Upper lobe of left lung (tissue), 6 donors: ENCODE results near the gene RCSD1. TPM values are rescaled to one million over a fixed set of nuclear protein-coding genes. Genes with fewer than 3 reads are reported as not detected.

Source experiments
- ATAC-seq, 2 donors: fragments of 200-7000 bp; cut with Tn5 transposase; one replicate each; pipeline ENCODE4 v1.9.1; 2022; ENCODE audit warnings: mild to moderate bottlenecking in 2 of 2, moderate library complexity in 2 of 2; ENCODE audit not compliant: low FRiP score in 2 of 2
- DNase-seq, 2 donors: peaks; one replicate each; pipeline ENCODE4 v3.0.0-alpha.2; 2019 to 2020
- H3K27ac ChIP-seq, 4 donors: fragments of 200-600 bp; sonication (generic); one replicate each; pipeline ENCODE4 v1.5.1; 2016 to 2019
- H3K27me3 ChIP-seq, 4 donors: fragments of 200-600 bp; sonication (generic); one replicate each; pipeline ENCODE4 v1.5.1; 2017 to 2019
- H3K36me3 ChIP-seq, 4 donors: fragments of 200-600 bp; sonication (generic); one replicate each; pipeline ENCODE4 v1.5.1; 2016 to 2019
- H3K4me1 ChIP-seq, 4 donors: fragments of 200-600 bp; sonication (generic); one replicate each; pipeline ENCODE4 v1.5.1; 2018 to 2019
- H3K4me3 ChIP-seq, 4 donors: fragments of 200-600 bp; sonication (generic); one replicate each; pipeline ENCODE4 v1.5.1; 2017 to 2019; ENCODE audit warnings: mild to moderate bottlenecking in 2 of 4, moderate library complexity in 1 of 4
- H3K9me3 ChIP-seq, 4 donors: fragments of 200-600 bp; sonication (generic); one replicate each; pipeline ENCODE4 v1.5.1; 2018 to 2019
- EP300 ChIP-seq, 4 donors: sonication (generic); formaldehyde crosslinking; IDR thresholded peaks; one replicate each; pipeline ENCODE4 v1.5.1; 2017; ENCODE audit warnings: antibody characterized with exemption in 4 of 4, control low read depth in 2 of 4
- POLR2A ChIP-seq, 4 donors: fragments of 450-650 bp; IDR thresholded peaks; one replicate each; pipeline ENCODE4 v1.5.1; 2016 to 2017; ENCODE audit warnings: antibody characterized with exemption in 4 of 4, mild to moderate bottlenecking in 2 of 4
- POLR2AphosphoS5 ChIP-seq, 2 donors: sonication (generic); formaldehyde crosslinking; IDR thresholded peaks; one replicate each; pipeline ENCODE4 v1.5.1; 2017; ENCODE audit warnings: antibody characterized with exemption in 2 of 2
- WGBS, 2 donors: methylation state at CpG; one replicate each; pipeline ENCODE4 v1.1.5; 2017 to 2018; 5-methylcytosine and 5-hydroxymethylcytosine counted together
- total RNA-seq, 6 donors: library from RNA; depleted of rRNA in 4 of 6; stranded (reverse); fragments of >200 nt in 4 of 6; gene quantifications; one replicate each; pipeline versions ENCODE4 v1.1.0 to v1.2.1, GENCODE V29; 2016 to 2021
- TF ChIP-seq, protein P1 (sequence below), 6 experiments: fragments of 450-650 bp in 4 of 6; fragments of 200-600 bp in 2 of 6; sonication (generic) in 2 of 6; IDR thresholded peaks; one replicate each; pipeline ENCODE4 v1.5.1; 2016 to 2019; ENCODE audit warnings: antibody characterized with exemption in 6 of 6
- donor health status: DM: no; HTN: no; CAD: no; lungs with moderate emphysema.
- donor health status: DM: no; HTN: yes; CAD: no; lungs with severe emphysema.

The RCSD1 gene
- total RNA-seq, 6 donors from 2014 or later = 10.7 to 27.2 (median 18.1) TPM

DNA sequence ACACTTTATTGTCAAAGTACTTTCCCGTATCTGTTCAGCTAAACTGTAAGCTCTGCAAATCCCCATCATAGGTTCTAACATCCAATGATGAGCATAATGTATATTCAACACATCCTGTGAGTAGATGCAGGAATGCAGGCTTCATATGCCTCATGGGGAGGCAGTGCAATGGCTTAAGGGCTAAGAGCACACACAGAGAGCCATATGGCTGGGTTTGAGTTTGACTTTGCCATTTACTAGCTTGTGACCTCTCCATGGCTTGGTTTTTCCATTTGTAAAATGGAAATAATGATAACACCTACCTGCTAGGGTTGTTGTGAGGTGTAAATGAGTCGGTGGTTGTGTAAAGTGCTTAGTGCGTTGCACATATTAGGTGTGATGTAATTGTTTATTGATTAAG lies 13.4 kb downstream of the RCSD1 start:
- H3K9me3 ChIP-seq = no peaks in the 10 kb centered on the region
- no peak for TF ChIP-seq EP300 (IDR thresholded peaks at IDR 0.05)
- no peak for TF ChIP-seq POLR2A (IDR thresholded peaks at IDR 0.05)
- no peak for TF ChIP-seq POLR2AphosphoS5 (IDR thresholded peaks at IDR 0.05)
- TF ChIP-seq, protein P1, sequence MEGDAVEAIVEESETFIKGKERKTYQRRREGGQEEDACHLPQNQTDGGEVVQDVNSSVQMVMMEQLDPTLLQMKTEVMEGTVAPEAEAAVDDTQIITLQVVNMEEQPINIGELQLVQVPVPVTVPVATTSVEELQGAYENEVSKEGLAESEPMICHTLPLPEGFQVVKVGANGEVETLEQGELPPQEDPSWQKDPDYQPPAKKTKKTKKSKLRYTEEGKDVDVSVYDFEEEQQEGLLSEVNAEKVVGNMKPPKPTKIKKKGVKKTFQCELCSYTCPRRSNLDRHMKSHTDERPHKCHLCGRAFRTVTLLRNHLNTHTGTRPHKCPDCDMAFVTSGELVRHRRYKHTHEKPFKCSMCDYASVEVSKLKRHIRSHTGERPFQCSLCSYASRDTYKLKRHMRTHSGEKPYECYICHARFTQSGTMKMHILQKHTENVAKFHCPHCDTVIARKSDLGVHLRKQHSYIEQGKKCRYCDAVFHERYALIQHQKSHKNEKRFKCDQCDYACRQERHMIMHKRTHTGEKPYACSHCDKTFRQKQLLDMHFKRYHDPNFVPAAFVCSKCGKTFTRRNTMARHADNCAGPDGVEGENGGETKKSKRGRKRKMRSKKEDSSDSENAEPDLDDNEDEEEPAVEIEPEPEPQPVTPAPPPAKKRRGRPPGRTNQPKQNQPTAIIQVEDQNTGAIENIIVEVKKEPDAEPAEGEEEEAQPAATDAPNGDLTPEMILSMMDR (IDR thresholded peaks at IDR 0.05) = no peak
- H3K4me3 ChIP-seq = no peak overlapping the region
- peaks cover 6 to 13% (median 9%) of the 10 kb centered on the region in 4 donors for H3K4me1 ChIP-seq
- 73 to 86% methylated on average over 3 of the region's 3 CpGs for WGBS, 2 donors
- no peak for DNase-seq
- no peak for ATAC-seq
- no peaks in the 10 kb centered on the region for H3K27me3 ChIP-seq
- H3K27ac ChIP-seq = no peak overlapping the region
- H3K36me3 ChIP-seq = peaks cover 0 to 4% (median 0%) of the 10 kb centered on the region in 4 donors

DNA sequence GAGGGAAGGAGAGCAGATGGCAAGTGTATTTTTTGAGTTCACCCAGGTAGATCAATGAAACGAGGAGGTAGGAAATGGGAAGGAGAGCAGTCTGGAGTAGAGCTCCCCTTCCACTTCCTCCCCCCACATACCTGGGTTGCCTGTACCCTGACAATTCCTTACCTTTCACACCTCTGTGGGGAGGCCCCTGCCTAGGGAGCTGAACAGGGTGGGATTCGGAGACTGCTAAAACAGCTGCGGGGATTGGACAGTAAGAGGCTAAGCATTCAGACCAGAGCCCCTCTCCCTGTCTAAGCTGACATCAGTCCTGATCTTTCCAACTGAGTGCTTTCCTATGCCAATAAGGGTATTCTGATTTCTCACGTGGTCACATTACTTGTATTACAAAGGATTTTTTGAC lies 14.5 kb downstream of the RCSD1 start:
- DNase-seq (no peak), ATAC-seq (no peak)
- 78 to 87% methylated on average over 4 of the region's 4 CpGs for WGBS, 2 donors
- Histone ChIP-seq H3K36me3 (peaks cover 0 to 4% (median 0%) of the 10 kb centered on the region in 4 donors), H3K9me3 (no peaks in the 10 kb centered on the region), H3K4me1 (peaks cover 16 to 24% (median 19%) of the 10 kb centered on the region in 4 donors), H3K27me3 (no peaks in the 10 kb centered on the region), H3K4me3 (no peak overlapping the region), H3K27ac (no peak overlapping the region)
- TF ChIP-seq, protein P1 (IDR thresholded peaks at IDR 0.05) = no peak
- no peak for TF ChIP-seq EP300 (IDR thresholded peaks at IDR 0.05)
- no peak for TF ChIP-seq POLR2A (IDR thresholded peaks at IDR 0.05)
- no peak for TF ChIP-seq POLR2AphosphoS5 (IDR thresholded peaks at IDR 0.05)

DNA sequence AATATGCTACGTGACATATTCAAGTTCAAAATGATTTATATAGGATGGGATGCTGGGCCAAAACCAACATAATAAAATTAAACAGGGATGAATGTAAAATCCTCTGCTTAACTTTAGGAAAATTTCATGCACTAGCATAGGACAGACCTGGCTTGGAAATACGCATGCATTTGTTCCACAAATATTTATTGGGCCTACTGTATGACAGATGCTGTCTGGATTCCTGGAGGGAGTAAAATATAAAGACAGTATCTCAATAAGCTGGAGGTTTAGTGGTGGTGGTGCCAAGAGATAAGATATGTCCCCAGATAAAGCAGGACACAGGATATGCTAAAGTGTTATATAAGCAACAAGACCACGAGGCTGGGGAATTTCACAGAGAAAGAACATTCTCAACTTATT lies 15.1 kb downstream of the RCSD1 start:
- no peak for TF ChIP-seq POLR2AphosphoS5 (IDR thresholded peaks at IDR 0.05)
- H3K27ac ChIP-seq = no peak overlapping the region
- ATAC-seq (no peak), DNase-seq (no peak)
- H3K27me3 ChIP-seq = no peaks in the 10 kb centered on the region
- H3K4me3 ChIP-seq = no peak overlapping the region
- H3K4me1 ChIP-seq = peaks cover 22 to 30% (median 25%) of the 10 kb centered on the region in 4 donors
- WGBS, 2 donors = 53 to 69% methylated on average over 3 of the region's 3 CpGs
- no peaks in the 10 kb centered on the region for H3K9me3 ChIP-seq
- H3K36me3 ChIP-seq = peaks cover 0 to 4% (median 0%) of the 10 kb centered on the region in 4 donors

DNA sequence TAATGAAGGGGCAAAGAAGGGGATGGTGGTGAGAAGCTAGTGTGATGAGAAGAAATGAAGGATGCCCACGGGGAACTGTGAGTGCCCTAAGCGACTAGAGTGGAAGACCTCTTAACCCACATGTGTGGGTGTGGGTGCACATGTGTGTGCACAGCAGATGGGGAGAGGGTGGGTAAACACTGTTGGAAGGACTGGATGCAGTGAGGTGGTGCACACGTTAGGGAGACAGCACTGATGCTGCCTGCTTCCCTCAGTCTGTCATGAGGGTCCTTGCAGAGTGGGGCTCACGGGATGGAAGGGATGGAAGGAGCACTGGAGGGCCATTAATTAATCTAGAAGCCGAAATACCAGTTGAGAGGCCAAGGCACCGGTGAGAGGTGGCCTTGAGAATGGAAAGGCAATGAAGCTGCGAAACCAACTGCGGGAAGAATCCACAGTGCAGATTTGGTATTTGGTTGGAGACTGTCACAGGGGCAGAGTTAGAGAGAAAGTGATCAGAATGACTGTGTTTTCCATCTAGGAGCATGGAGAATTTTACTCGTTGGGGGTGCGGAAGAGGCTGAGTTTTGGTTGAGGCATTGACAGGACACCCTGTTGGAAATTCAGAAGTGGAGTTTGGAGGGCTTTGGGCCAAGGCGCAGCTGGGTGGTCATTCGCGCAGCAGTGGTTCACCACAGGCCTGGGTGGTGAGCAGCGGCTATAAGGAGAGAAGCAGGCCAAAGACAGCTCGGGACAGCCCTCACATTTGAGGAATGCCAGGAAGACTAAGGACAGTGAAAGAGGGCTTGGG lies 15.8 kb downstream of the RCSD1 start:
- H3K4me1 ChIP-seq = peaks cover 28 to 35% (median 30%) of the 10 kb centered on the region in 4 donors
- DNase-seq = no peak

DNA sequence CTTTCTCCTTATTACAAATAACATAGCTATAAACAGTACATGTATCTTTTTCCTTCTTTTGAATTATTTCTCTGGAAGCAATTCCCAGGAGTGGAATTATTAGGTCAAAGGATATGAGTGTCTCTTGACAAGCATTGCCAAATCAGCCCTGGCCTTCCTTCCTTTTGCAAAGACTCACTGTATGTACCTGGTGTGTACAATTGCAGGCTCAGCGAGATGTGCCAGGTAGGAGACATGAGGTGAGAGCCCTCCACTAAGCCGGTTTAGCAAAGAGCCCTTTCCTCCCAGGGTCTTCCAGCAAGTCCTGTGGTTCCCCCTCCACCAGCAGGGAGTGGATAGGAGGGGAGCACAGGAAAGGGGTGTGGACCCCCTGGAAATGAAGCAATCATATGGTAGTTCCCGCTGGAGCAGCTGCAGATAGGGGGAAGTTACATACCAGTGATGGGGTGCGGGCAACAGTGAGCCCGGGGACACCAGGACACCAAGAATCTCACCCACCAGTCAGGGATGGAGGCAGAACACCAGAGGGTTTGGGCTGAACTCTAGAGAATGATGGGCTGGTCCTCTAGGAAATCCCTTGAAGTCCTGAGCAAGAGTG lies 18.3 kb downstream of the RCSD1 start:
- 27 to 54% methylated on average over 5 of the region's 5 CpGs for WGBS, 2 donors
- H3K9me3 ChIP-seq = no peaks in the 10 kb centered on the region
- H3K27ac ChIP-seq = peak overlapping the region in 3 of 4 donors; percentile 31 to 79 (median 73)
- no peak overlapping the region for H3K4me3 ChIP-seq
- H3K4me1 ChIP-seq = peaks cover 28 to 35% (median 32%) of the 10 kb centered on the region in 4 donors
- peak; percentile 13 to 62 for ATAC-seq
- TF ChIP-seq, protein P1 (IDR thresholded peaks at IDR 0.05) = no peak
- TF ChIP-seq POLR2AphosphoS5 (IDR thresholded peaks at IDR 0.05) = peak in 1 of 2 donors; percentile 38
- TF ChIP-seq POLR2A (IDR thresholded peaks at IDR 0.05) = no peak
- no peak for TF ChIP-seq EP300 (IDR thresholded peaks at IDR 0.05)
- H3K27me3 ChIP-seq = no peaks in the 10 kb centered on the region
- DNase-seq = peak in 1 of 2 donors; percentile 83
- H3K36me3 ChIP-seq = no peaks in the 10 kb centered on the region

More for the DNA sequence above, 15.8 kb downstream of the RCSD1 start:
- Histone ChIP-seq H3K36me3 (peaks cover 0 to 4% (median 0%) of the 10 kb centered on the region in 4 donors), H3K9me3 (no peaks in the 10 kb centered on the region), H3K27ac (no peak overlapping the region), H3K4me3 (no peak overlapping the region), H3K27me3 (no peaks in the 10 kb centered on the region)
- WGBS, 2 donors = 85 to 90% methylated on average over 15 of the region's 15 CpGs
- TF ChIP-seq POLR2AphosphoS5 (IDR thresholded peaks at IDR 0.05) = no peak
- no peak for TF ChIP-seq POLR2A (IDR thresholded peaks at IDR 0.05)
- no peak for TF ChIP-seq EP300 (IDR thresholded peaks at IDR 0.05)
- TF ChIP-seq, protein P1 (IDR thresholded peaks at IDR 0.05) = no peak
- ATAC-seq = no peak
